Measurements from ENCODE around the gene PLAC8.

DNA sequence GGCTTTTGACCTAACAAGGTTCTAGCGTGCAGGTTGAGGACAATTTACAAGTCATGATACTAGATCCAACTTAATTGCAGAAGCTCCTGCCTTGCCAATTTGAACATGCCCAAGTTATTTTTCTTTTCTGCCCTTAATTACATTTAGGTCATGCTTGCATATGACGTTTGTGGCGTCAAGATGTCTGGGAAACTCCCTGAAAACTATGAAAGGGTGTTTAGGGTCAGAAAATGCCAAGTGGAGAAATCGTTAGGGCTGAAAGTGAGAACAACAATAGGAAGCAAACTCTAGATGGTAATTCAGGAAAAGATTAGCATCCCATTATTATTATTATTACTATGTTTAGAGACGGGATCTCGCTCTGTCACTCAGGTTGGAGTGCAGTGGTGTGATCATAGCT is 38.2 kb upstream of the PLAC8 start:
- TF ChIP-seq, protein P1, sequence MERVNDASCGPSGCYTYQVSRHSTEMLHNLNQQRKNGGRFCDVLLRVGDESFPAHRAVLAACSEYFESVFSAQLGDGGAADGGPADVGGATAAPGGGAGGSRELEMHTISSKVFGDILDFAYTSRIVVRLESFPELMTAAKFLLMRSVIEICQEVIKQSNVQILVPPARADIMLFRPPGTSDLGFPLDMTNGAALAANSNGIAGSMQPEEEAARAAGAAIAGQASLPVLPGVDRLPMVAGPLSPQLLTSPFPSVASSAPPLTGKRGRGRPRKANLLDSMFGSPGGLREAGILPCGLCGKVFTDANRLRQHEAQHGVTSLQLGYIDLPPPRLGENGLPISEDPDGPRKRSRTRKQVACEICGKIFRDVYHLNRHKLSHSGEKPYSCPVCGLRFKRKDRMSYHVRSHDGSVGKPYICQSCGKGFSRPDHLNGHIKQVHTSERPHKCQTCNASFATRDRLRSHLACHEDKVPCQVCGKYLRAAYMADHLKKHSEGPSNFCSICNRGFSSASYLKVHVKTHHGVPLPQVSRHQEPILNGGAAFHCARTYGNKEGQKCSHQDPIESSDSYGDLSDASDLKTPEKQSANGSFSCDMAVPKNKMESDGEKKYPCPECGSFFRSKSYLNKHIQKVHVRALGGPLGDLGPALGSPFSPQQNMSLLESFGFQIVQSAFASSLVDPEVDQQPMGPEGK (CRISPR knock-in tag; IDR thresholded peaks at IDR 0.05; ENCODE audit: borderline replicate concordance) = no peak
- TF ChIP-seq OSR1 (CRISPR knock-in tag; IDR thresholded peaks at IDR 0.05) (no peak), ZNF70 (CRISPR knock-in tag; IDR thresholded peaks at IDR 0.05) (no peak), RARB (CRISPR knock-in tag; IDR thresholded peaks at IDR 0.05) (no peak), ZC3H10 (CRISPR knock-in tag; IDR thresholded peaks at IDR 0.05) (no peak), ISL1 (CRISPR knock-in tag; IDR thresholded peaks at IDR 0.05) (no peak), ZFP30 (CRISPR knock-in tag; IDR thresholded peaks at IDR 0.05) (no peak), GLIS3 (CRISPR knock-in tag; IDR thresholded peaks at IDR 0.05) (no peak), PPARA (CRISPR knock-in tag; IDR thresholded peaks at IDR 0.05; ENCODE audit: borderline replicate concordance) (no peak), CSRNP3 (CRISPR knock-in tag; IDR thresholded peaks at IDR 0.05) (no peak), ZNF565 (CRISPR knock-in tag; conservative IDR thresholded peaks at IDR 0.05; ENCODE audit: low read depth) (no peak)
- TF ChIP-seq, protein P2, sequence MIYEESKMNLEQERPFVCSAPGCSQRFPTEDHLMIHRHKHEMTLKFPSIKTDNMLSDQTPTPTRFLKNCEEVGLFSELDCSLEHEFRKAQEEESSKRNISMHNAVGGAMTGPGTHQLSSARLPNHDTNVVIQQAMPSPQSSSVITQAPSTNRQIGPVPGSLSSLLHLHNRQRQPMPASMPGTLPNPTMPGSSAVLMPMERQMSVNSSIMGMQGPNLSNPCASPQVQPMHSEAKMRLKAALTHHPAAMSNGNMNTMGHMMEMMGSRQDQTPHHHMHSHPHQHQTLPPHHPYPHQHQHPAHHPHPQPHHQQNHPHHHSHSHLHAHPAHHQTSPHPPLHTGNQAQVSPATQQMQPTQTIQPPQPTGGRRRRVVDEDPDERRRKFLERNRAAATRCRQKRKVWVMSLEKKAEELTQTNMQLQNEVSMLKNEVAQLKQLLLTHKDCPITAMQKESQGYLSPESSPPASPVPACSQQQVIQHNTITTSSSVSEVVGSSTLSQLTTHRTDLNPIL (CRISPR knock-in tag; IDR thresholded peaks at IDR 0.05; ENCODE audit: low read depth) = no peak
